GM21576 (cell line): ENCODE measurements around the gene SYP.

ENCODE experiments used
- ATAC-seq: cut with Tn5 transposase; IDR thresholded peaks from one replicate; pipeline ENCODE4 v1.9.1; 2021; ENCODE audit warnings: mild to moderate bottlenecking, moderate library complexity; ENCODE audit not compliant: unreplicated experiment

The SYP gene

DNA sequence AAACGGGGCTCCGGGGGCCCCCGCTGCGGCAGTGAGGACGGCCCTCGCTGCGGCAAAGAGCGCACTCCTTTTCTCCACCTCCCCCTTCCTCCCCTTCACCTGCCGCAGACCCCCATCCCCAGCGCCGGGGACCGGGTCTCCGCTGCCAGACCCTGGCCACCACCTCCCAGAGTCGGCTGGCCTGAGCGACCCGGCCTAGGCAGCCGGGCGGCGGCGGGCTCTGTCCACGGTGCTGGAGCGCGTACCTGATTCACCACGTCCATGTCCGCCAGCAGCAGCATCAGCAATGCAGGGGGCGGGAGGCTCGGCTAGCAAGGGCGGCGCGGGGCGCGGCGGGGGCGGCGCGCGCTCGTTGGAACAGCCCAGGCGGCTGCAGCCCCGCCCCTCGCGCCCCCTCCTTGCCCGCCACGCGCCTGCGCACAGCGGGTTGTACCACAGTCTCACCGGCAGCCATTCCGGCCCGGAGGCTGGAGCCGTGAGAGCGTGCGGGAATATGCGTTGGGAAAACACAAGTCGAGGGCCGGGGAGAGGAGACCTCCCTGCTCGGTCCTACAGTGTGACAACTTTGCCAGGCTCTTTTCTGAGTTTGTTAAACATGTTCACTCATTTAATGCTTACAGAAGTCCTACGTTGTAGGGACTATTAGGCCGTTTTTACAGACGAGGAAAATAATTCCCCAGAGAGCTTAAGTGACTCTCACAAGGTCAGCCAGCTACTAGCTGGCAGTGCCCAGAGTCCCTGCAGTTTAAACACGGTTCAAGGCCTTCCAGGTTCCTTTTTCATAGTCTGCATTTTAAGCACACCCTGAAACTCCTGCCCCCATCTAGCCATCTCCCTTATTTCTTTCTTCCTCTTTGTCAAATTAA, at the start of gene SYP:
Gene SYP, minus strand, starts transcription at position 288 of the 866 bp plus-strand sequence. Its CDS starts 7 bp downstream, at position 281.
- peak; percentile 93 for ATAC-seq

GRCh38 chrX:49249616-49250015, 49.6 kb upstream of the SYP start:
- ATAC-seq, result no peak

- no peak for ATAC-seq
Measured at GRCh38 chrX:49249071-49249470, 49.1 kb upstream of the SYP start.

GRCh38 chrX:49247916-49248811, 48.2 kb upstream of the SYP start:
- no peak for ATAC-seq

GRCh38 chrX:49247346-49247745, 47.4 kb upstream of the SYP start:
- ATAC-seq, result no peak

GRCh38 chrX:49246541-49246940, 46.5 kb upstream of the SYP start:
- ATAC-seq, result no peak

DNA sequence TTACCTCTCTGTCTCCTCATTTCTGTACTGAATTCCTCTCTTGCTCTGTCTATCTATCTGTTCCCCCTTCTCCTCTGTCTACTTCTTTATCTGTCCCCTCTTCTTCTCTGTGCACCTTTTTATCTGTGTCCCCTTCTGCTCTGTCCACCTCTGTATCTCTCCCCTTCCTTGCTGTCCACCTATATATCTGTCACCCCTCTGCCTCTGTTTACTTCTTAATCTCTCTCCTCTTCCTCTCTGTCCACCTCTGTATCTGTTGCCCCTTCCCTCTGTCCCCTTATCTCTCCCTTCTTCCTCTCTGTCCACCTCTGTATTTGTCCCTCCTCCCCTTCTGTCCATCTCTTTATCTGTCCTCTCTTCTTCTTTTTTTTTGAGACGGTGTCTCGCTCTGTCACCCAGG, 44.2 kb upstream of the SYP start:
- no peak for ATAC-seq

- ATAC-seq, result no peak
Measured at GRCh38 chrX:49243166-49243565, 43.2 kb upstream of the SYP start.

GRCh38 chrX:49242545-49243066, 42.6 kb upstream of the SYP start:
- ATAC-seq, result no peak

- no peak for ATAC-seq
Measured at GRCh38 chrX:49238735-49239134, 38.7 kb upstream of the SYP start.

GRCh38 chrX:49237060-49237459, 37.1 kb upstream of the SYP start:
- no peak for ATAC-seq

DNA sequence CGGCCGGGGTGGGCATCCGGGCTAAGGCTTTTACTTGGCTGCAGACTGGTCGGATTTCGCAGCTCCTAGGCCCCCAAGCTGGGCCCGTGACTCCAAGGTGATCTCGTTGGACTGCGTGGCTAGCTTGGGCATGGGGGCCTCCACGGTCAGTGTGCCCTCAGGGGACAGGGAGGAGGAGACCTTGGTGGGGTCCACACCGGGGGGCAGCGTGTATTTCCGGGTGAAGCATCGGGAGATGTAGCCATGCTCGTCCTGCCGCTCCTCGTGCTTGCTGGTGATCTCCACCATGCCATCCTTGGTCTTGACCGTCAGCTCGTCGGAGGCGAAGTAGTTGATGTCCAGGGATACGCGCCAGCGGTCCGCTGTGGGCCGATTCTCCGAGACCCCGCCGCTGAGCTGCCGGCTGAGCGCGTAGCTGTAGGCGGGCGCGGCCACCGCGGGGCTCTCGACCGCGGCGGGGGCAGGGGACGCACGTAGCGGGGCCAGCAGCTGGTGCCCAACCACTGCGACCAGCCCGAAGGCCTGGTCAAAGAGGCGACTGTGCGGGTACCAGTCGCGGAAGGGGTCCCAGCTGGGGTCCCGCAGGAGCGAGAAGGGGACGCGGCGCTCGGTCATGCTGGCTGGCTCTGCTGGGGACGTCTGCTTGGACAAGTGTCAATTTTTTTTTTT, 34.0 kb upstream of the SYP start:
- no peak for ATAC-seq

DNA sequence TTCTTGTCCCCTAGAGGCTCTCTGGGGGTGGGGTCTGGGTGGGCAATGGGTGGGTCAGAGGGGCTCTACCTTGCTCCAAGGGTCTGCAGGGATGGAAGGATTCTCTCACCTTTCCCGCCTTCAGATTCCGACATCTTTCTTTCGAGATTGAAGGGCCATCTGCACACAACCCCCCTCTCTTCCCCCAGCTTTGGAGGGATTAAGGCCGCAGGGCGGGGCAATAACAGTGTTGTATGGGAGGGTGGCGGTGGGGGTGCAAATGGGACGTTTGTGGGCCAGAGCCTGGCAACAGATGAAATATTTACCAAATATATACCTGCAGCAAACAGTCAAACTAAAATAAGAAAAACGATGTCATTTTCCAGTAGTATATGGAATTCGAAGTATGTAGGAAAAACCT, 33.2 kb upstream of the SYP start, which contains the start of gene CACNA1F:
Gene CACNA1F, minus strand, starts transcription at position 165 of the 400 bp plus-strand sequence. Its CDS starts 31 bp downstream, at position 134.
- ATAC-seq, result no peak

GRCh38 chrX:49232525-49232924, 32.5 kb upstream of the SYP start:
- ATAC-seq, result no peak

GRCh38 chrX:49231333-49232000, 31.5 kb upstream of the SYP start:
- ATAC-seq, result no peak

- peak; percentile 55 for ATAC-seq
Measured at GRCh38 chrX:49230500-49231232, 30.7 kb upstream of the SYP start.

DNA sequence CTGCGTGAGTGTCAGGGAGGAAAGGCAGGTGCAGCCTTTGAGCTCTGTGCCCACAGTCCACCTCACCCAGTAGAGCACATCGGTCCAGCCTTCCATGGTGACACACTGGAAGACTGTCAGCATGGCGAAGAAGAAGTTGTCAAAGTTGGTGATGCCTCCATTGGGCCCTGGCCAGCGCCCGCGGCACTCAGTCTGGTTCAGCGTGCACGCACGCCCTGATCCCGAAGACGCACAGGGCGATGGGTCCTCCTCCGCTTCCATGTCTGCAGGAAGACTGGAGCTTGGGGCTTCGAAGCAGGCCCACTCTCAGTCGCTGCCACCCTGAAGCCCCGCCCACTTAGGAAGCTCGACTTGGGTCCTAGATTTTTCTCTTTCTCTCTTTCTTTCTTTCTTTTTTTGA, 28.2 kb upstream of the SYP start:
- no peak for ATAC-seq

GRCh38 chrX:49227726-49228125, 27.7 kb upstream of the SYP start:
- ATAC-seq, result no peak

DNA sequence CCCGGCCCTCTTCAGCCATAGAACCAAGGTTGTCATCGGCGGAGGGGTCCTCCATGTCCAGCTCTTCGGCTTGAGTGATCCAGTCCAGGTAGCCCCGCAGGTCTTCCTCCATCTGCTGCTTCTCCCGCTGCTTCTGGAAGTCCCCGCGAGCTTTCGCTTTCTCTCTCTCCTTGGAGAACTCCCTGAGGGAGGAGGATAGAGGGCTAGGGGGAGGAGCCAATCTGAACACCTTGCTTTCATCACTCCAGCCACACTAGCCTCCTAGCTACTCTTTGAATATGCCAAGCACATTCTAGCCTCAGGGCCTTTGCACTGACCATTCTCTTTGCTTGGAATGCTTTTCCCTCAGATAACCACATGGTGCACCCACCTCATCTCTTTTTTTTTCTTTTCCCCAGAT, 27.0 kb upstream of the SYP start:
- no peak for ATAC-seq

DNA sequence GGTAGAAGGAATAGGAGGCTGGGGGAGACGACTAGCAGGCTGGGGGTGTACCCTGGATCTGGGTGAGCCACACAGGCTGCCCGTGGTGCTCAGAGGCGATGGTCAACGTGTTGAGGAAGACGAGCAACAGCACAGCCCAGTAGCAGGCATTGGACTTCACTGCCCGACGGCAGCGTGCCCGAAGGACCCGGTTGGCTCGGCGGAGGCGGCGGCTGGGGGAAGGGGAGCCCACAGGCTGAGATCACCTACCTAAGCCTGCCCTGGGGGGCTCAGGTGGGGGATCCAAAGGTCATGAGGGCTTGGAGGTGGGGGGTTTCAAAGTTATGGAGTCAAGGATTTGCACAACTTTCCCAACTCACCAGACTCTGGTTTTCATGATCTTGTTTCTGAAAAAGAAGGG, 25.9 kb upstream of the SYP start:
- ATAC-seq, result no peak
